Measurements from ENCODE around the gene DPP8. TPM values are rescaled to one million over a fixed set of nuclear protein-coding genes. Genes with fewer than 3 reads are reported as not detected.

Gene DPP8
- total RNA-seq, 1 experiment from 2014 or later, result 27.1 TPM

GRCh38 chr15:65547841-65548240 lies 30.4 kb upstream of the DPP8 start:
- DNase-seq (ENCODE audit: low read depth, low spot score) (no peak), ATAC-seq (no peak)
- Histone ChIP-seq H3K9me2 (ENCODE audit: insufficient read depth) (no peaks in the 10 kb centered on the region), H3K36me3 (ENCODE audit: control insufficient read depth in 1 of 2, insufficient read depth in 2 of 2, low read length in 2 of 2) (no peaks in the 10 kb centered on the region), H3K9me3 (ENCODE audit: control insufficient read depth in 1 of 2, insufficient read depth in 1 of 2, low read depth in 1 of 2, low read length in 2 of 2) (no peaks in the 10 kb centered on the region), H3K27me3 (ENCODE audit: insufficient read depth, low read length) (no peaks in the 10 kb centered on the region), H4K20me1 (ENCODE audit: insufficient read depth) (peaks cover 23% of the 10 kb centered on the region; the same call in 1 of the 2 replicates), H3K4me3 (replicated peaks in 1 of 2; ENCODE audit: low read depth in 1 of 2, low read length in 2 of 2) (no peak overlapping the region), H3K4me2 (ENCODE audit: low read length) (no peak overlapping the region), H3K9ac (ENCODE audit: low read length) (no peak overlapping the region), H3K4me1 (ENCODE audit: control insufficient read depth in 1 of 2, insufficient read depth in 2 of 2, low read length in 2 of 2) (no peaks in the 10 kb centered on the region), H2AFZ (ENCODE audit: low read depth, low read length, poor library complexity, severe bottlenecking) (no peak overlapping the region), H3K27ac (ENCODE audit: low read depth, low read length) (no peak overlapping the region), H3K79me2 (ENCODE audit: insufficient read depth, low read length) (peaks cover 89% of the 10 kb centered on the region)
- intact Hi-C loops (cut with micrococcal nuclease), result no loop called here
- RAD21 ChIA-PET (ENCODE audit: low non-redundant PET in 1 of 2, low total read pairs in 2 of 2, uncharacterized antibody in 2 of 2, unreplicated experiment in 2 of 2), result no interaction called here
- no TSS peak for BruUV-seq (replicated peaks)
- CTCF ChIA-PET, result no interaction called here
- POLR2A ChIA-PET, result no interaction called here
- TF ChIP-seq FOSL1 (IDR thresholded peaks at IDR 0.05; ENCODE audit: low read depth) (no peak), EZH2phosphoT487 (IDR thresholded peaks at IDR 0.05; ENCODE audit: borderline replicate concordance) (no peak), EZH2 (IDR thresholded peaks at IDR 0.05) (no peak), ZNF274 (IDR thresholded peaks at IDR 0.05; ENCODE audit: low read depth, low read length) (no peak), ELF1 (IDR thresholded peaks at IDR 0.05; ENCODE audit: borderline replicate concordance, low read depth) (no peak), JUND (IDR thresholded peaks at IDR 0.05) (no peak), SRF (IDR thresholded peaks at IDR 0.05; ENCODE audit: low read depth) (no peak), YY1 (IDR thresholded peaks at IDR 0.05; ENCODE audit: extremely low read depth, insufficient replicate concordance, low read depth, low read length) (no peak), RAD21 (IDR thresholded peaks at IDR 0.05; ENCODE audit: low read depth) (no peak)

GRCh38 chr15:65541231-65541820 lies 23.8 kb upstream of the DPP8 start:
- POLR2A ChIA-PET, result no interaction called here
- Histone ChIP-seq H3K27ac (ENCODE audit: low read depth, low read length) (no peak overlapping the region), H3K9me3 (ENCODE audit: control insufficient read depth in 1 of 2, insufficient read depth in 1 of 2, low read depth in 1 of 2, low read length in 2 of 2) (no peaks in the 10 kb centered on the region), H3K4me1 (ENCODE audit: control insufficient read depth in 1 of 2, insufficient read depth in 2 of 2, low read length in 2 of 2) (no peaks in the 10 kb centered on the region), H3K36me3 (ENCODE audit: control insufficient read depth in 1 of 2, insufficient read depth in 2 of 2, low read length in 2 of 2) (no peaks in the 10 kb centered on the region), H3K4me3 (replicated peaks in 1 of 2; ENCODE audit: low read depth in 1 of 2, low read length in 2 of 2) (no peak overlapping the region), H3K9ac (ENCODE audit: low read length) (no peak overlapping the region), H3K27me3 (ENCODE audit: insufficient read depth, low read length) (no peaks in the 10 kb centered on the region), H3K9me2 (ENCODE audit: insufficient read depth) (no peaks in the 10 kb centered on the region), H4K20me1 (ENCODE audit: insufficient read depth) (peaks cover 34% of the 10 kb centered on the region; the same call in 1 of the 2 replicates), H3K79me2 (ENCODE audit: insufficient read depth, low read length) (peaks cover 96% of the 10 kb centered on the region), H3K4me2 (ENCODE audit: low read length) (no peak overlapping the region), H2AFZ (ENCODE audit: low read depth, low read length, poor library complexity, severe bottlenecking) (no peak overlapping the region)
- CTCF ChIA-PET, result interaction anchor here (0.6 kb wide), 1 partner anchor 56 kb away, joined by 4 read pairs; no protein-coding TSS in a partner anchor
- intact Hi-C loops (cut with micrococcal nuclease), result no loop called here
- ATAC-seq (no peak), DNase-seq (ENCODE audit: low read depth, low spot score) (no peak)
- TF ChIP-seq TCF7L2 (IDR thresholded peaks at IDR 0.05; ENCODE audit: borderline replicate concordance, extremely low read depth, insufficient read depth, insufficient read length), result no peak
- no peak for TF ChIP-seq YY1 (IDR thresholded peaks at IDR 0.05; ENCODE audit: extremely low read depth, insufficient replicate concordance, low read depth, low read length)
- no peak for TF ChIP-seq CTCF (IDR thresholded peaks at IDR 0.05 in 2 of 3, conservative IDR thresholded peaks at IDR 0.05 in 1 of 3; ENCODE audit: borderline replicate concordance in 1 of 3, insufficient read depth in 1 of 3, low read depth in 2 of 3, low read length in 2 of 3)
- TF ChIP-seq CEBPB (IDR thresholded peaks at IDR 0.05; ENCODE audit: low read depth), result no peak
- no peak for TF ChIP-seq ELF1 (IDR thresholded peaks at IDR 0.05; ENCODE audit: borderline replicate concordance, low read depth)
- TF ChIP-seq POLR2AphosphoS5 (IDR thresholded peaks at IDR 0.05; ENCODE audit: low read depth, low read length), result no peak
- BruUV-seq (replicated peaks), result no TSS peak
- RAD21 ChIA-PET (ENCODE audit: low non-redundant PET in 1 of 2, low total read pairs in 2 of 2, uncharacterized antibody in 2 of 2, unreplicated experiment in 2 of 2), result no interaction called here

Measured in HCT116 (cell line).